Suprapubic skin (tissue), 3 donors: Measurements from ENCODE around the gene FADS6.

ENCODE experiments used
- POLR2A ChIP-seq, 2 donors: fragments of 450-650 bp; IDR thresholded peaks; one replicate each; pipeline ENCODE4 v1.6.1; 2017; ENCODE audit warnings: antibody characterized with exemption in 2 of 2, mild to moderate bottlenecking in 2 of 2, moderate library complexity in 2 of 2
- TF ChIP-seq, protein P1 (sequence below), 2 donors: fragments of 200-600 bp in 1 of 2; fragments of 450-650 bp in 1 of 2; sonication (generic) in 1 of 2; IDR thresholded peaks; one replicate each; pipeline ENCODE4 v1.5.1; 2016 to 2019; ENCODE audit warnings: antibody characterized with exemption in 2 of 2, mild to moderate bottlenecking in 1 of 2, moderate library complexity in 1 of 2

DNA sequence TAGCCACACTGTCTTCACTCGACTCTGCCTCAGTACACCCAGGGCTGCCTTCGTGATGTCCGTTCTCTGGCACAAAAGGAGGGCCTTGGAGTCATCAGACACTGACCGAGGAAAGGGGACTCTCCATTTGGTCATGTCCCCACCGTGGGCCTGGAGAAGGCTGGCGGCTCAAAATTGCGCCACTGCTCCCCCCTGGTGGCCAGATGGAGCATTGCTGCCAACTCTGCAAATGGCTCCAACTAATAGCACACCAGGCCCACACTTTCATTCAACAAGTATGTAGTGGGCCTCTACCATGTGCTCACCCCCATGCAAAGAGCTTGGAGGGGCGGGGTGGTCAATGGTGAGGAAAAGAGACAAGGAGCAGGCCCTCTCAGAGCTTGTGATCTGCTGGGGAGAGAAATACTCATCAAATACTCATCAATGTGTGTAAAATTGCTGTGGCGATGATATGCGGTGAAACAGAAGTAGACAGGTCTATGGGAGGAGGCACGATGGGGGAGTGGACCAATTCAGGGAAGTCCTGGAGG, 28.5 kb downstream of the FADS6 start:
- TF ChIP-seq, protein P1, sequence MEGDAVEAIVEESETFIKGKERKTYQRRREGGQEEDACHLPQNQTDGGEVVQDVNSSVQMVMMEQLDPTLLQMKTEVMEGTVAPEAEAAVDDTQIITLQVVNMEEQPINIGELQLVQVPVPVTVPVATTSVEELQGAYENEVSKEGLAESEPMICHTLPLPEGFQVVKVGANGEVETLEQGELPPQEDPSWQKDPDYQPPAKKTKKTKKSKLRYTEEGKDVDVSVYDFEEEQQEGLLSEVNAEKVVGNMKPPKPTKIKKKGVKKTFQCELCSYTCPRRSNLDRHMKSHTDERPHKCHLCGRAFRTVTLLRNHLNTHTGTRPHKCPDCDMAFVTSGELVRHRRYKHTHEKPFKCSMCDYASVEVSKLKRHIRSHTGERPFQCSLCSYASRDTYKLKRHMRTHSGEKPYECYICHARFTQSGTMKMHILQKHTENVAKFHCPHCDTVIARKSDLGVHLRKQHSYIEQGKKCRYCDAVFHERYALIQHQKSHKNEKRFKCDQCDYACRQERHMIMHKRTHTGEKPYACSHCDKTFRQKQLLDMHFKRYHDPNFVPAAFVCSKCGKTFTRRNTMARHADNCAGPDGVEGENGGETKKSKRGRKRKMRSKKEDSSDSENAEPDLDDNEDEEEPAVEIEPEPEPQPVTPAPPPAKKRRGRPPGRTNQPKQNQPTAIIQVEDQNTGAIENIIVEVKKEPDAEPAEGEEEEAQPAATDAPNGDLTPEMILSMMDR (IDR thresholded peaks at IDR 0.05) = peak; percentile 93 to 95
- TF ChIP-seq POLR2A (IDR thresholded peaks at IDR 0.05) = no peak
